PFSK-1 (cell line): ENCODE measurements around the gene GSTO1.

Experiments used
- POLR2AphosphoS5 ChIP-seq: IDR thresholded peaks from 2 replicates; pipeline ENCODE4 v1.6.1; 2012; ENCODE audit warnings: low read depth, mild to moderate bottlenecking, control low read depth, low read length, moderate library complexity
- REST ChIP-seq, 2 experiments: IDR thresholded peaks; 2 replicates each; pipeline versions ENCODE4 v1.6.1 to v1.8.0; 2011 to 2012; ENCODE audit warnings: low read depth in 2 of 2, low read length in 2 of 2, control low read depth in 1 of 2, inconsistent platforms in 1 of 2, mild to moderate bottlenecking in 1 of 2, moderate library complexity in 1 of 2; ENCODE audit not compliant: insufficient read depth in 1 of 2
- TAF1 ChIP-seq: IDR thresholded peaks from 2 replicates; pipeline ENCODE4 v1.6.1; 2012; ENCODE audit warnings: low read length, control low read depth, borderline replicate concordance; ENCODE audit not compliant: insufficient read depth

- TF ChIP-seq POLR2AphosphoS5: no peak
- no peak for TF ChIP-seq REST (IDR thresholded peaks at IDR 0.05; ENCODE audit: insufficient read depth in 1 of 2, low read depth in 2 of 2, low read length in 2 of 2)
- no peak for TF ChIP-seq TAF1
Observed at GRCh38 chr10:104235801-104236200, 18.9 kb upstream of the GSTO1 start.
